EL (cell line): ENCODE results near the gene ACSF2.

Experiments used
- DNase-seq: peaks from one replicate; pipeline ENCODE4 v3.0.0-alpha.2; 2016

The ACSF2 gene

GRCh38 chr17:50440838-50441829 is 15.1 kb downstream of the ACSF2 start:
- no peak for DNase-seq

DNA sequence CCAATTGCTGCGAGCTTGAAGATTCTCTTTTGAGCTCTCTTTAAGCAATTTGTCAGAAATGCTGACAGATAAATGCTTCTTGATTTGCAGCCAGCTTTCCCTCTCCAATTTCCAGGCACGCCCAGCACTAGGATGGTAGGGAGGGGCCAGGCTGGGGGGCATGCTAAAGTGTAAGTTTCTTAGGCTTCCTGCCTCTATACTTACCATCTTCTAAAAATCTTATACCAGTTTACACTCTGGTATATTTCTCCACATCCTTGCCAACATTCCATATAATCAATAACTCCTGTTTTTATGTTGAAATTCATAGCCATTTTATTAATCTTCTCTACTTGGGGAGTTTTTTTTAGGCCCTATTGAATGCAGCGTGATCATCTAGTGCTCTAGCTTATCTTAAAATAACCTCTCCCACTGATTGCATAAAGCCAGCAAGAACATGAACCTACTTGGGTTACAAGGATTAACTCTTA is 17.5 kb downstream of the ACSF2 start:
- no peak for DNase-seq

DNA sequence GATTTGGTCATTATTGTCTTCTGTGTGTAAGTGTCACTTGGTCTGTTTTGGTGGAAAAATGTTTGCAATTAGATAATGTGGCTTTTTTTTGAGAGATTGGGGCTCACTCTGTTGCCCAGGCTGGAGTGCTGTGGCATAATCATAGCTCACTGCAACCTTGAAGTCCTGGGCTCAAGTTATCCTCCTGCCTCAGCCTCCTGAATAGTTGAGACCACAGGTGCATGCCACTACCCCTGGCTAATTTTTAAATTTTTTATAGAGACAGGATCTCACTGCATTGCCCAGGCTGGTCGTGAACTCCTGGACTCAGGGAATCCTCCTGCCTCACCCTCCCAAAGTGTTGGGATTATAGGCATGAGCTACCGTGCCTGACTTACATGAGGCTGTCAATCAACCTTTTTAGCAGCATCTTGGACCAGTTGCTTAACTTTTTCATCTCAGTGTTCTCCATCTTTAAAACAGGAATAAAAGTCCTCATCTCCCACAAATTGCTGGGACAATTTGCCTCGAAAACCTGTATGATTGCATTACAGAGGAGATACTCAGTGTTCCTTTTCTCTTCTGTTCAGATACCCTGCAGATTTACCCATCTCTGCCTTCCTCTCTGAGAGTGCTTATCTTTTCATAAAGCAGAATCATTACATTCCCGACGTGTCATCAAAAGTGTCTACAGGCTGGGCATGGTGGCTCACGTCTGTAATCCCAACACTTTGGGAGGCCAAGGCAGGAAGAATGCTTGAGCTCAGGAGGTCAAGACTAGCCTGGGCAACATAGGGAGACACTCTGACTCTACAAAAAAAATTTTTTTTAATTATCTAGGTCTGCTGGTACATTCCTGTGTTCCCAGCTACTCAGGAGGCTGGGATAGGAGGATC is 19.1 kb downstream of the ACSF2 start:
- no peak for DNase-seq

DNA sequence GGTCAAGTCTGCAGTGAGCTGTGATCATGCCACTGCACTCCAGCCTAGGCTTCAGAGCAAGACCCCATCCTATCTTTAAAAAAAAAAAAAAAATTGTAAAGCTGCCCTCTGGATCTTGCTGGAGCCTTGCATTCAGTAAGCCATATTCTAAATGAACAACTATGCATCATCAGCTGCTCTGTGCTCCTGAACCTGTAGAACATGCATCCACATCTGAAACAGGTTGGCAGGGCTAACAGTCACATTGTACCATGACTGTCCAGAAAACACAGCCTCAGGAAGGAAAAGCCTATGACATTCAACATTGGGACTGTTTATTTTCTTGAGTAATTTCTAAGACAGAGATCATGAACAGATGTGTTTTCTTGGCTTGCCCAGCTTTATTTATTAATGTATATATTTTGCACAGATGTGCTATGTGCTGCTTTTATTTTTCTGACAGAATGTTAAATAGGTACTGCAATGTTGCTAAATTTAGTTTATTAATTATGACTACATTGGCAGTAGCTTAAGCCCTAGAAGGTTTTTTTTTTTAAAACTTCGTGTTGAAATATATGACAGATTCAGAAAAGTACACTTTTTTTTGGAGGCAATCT is 19.8 kb downstream of the ACSF2 start:
- DNase-seq = no peak

GRCh38 chr17:50447870-50448595 is 22.0 kb downstream of the ACSF2 start:
- DNase-seq = no peak

GRCh38 chr17:50448643-50449042 is 22.6 kb downstream of the ACSF2 start:
- DNase-seq = no peak

GRCh38 chr17:50451943-50452629 is 26.1 kb downstream of the ACSF2 start:
- no peak for DNase-seq

DNA sequence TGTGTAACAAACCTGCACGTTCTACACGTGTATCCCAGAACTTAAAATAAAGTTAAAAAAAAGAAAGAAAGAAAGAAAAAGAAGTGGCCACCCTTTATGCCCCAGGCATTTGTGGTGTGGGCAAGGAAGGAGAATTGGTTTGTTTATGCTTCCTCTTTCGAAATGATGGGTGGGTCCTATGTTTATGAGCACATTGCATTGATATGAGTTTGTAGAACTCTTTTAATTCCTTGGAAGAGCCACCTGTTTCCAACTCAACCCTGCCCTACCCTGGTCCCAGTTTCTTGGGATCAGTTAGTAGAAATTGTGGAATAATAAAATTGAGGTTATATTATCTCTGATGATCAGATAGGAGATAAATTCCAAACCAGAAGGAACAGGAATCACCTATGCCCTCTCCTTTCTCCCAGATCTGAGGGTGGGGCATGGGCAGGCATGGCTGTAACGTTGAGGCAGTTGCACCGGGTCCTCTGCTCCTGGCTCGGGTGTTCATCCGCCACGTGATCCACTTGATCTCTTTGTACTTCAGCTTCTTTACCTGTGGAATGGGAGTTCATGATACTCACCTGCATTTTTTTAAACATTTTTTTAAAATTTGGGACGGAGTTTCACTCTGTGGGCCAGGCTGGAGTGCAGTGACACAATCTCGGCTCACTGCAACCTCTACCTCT is 26.7 kb downstream of the ACSF2 start:
- DNase-seq = peak; percentile 49

DNA sequence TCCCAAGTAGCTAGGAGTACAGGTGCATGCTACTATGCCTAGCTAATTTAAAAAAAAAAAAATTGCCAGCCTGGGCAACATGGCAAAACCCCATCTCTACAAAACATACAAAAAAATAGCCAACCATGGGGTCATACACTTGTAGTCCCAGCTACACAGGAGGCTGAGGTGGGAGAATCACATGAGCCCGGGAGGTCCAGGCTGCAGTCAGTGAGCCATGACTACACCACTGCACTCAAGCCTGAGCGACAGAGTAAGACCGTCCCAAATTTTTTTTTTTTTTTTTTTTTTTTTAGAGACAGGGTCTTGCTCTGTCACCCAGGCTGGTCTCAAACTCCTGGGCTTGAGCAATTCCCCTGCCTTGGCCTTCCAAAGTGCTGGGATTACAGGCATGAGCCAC is 27.9 kb downstream of the ACSF2 start:
- DNase-seq = no peak

DNA sequence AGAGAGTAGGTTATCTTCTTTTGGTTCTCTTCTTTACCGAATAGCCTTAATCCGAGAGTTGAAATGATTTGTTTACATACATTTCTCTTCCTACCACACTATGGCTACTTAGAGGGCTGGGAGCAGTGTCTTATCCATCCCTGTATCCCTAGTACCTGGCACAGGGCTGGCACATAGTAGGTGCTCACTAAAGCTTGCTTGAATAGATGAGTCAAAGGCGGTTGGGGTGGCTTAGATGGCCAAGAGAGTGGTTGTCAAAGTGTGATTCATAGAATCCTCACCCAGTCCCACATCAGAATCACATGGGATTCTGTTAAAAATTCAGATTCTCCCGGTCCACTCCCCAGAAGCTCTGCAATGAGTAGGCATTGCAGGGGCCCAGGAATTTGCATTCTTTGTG is 31.6 kb downstream of the ACSF2 start:
- no peak for DNase-seq

DNA sequence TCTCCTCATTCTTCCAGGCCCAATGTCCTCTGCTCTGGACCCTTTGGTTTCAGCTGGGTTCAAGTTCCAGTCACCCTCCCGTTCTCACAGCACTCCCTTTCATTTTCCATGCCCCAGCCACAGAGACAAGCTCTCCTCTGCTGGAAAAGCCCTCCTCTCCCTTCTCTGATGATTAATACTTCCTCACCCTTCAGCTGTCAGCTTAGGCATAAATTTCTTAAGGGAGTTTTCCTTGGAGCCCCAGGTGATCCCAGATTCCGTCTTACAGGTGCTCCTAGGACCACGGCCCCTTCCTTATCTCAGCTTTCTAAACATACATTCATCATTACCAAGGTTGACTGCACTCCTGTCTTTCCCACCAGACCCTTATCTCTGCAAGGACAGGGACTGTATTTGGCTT is 32.3 kb downstream of the ACSF2 start:
- DNase-seq = no peak

DNA sequence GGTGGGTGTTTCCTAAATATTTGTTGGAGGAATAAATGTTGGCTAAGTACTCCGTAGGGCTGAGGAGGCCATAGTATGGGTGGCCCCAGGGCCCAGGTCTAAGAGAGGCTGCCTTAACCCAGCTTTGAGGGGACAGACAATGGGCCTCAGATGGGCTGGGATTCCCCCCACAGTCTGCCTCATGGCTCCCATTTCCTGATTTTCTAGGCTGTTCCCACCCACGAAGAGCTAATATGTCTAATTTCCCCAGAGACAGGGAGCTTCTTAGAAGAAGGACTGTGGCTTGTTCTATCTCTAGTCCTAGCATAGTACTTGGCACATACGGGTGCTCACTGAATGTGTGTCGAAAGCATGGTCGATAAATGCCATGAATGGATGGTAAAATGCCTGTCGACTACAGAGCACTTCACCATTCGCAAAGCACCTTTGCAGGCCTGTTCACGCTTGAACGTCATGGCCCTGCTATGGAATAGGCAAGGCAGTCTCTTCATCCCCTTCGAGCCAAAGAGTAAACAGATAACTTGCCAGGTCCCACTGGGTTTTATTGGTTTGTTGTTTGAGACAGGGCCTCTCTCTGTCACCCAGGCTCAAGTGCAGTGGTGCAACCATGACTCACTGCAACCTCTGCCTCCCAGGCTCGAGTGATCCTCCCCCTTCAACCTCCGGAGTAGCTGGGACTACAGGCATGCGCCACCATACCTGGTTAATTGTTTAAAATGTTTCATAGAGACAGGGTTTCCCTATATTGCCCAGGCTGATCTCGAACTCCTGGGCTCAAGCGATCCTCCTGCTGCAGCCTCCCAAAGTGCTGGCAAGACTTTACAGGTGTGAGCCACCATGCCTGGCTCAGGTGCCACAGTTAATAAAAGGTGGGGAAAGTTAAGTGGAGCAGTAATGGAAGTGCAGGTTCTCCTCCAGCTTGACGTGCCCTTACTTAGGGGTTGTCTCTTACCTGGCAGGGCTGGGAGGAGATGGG is 33.0 kb downstream of the ACSF2 start:
- peak; percentile 55 for DNase-seq

- no peak for DNase-seq
Observed at GRCh38 chr17:50459756-50460155, 33.7 kb downstream of the ACSF2 start.

DNA sequence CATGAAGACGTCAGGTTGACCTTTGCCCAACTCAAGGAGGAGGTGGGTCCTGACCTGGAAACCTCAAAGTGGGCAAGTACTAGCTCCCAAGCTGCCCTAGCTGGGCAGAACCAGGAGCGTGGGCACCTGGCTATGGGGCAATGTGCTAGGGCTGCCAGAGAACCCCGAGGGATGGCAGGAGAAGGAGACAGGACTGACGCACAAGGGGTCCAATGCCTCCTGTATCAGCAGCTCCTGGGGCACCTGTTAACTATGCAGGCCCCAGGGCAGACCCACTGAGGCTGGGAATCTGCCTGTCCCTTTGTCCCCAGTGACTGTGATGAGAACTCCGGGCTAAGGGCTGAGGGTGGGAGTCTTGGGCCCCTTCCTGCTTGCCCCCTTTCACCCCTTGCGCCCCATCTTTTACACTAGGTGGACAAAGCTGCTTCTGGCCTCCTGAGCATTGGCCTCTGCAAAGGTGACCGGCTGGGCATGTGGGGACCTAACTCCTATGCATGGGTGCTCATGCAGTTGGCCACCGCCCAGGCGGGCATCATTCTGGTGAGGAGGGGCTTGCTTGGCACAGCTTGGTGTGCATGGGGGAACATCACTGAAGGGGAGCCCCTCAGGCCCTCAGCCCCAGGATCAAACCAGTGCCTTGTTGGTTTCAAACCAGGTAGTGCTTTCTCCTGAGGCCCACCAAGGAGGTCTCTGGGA is 35.0 kb downstream of the ACSF2 start:
- DNase-seq = no peak

GRCh38 chr17:50461550-50462132 is 35.6 kb downstream of the ACSF2 start:
- DNase-seq = no peak

DNA sequence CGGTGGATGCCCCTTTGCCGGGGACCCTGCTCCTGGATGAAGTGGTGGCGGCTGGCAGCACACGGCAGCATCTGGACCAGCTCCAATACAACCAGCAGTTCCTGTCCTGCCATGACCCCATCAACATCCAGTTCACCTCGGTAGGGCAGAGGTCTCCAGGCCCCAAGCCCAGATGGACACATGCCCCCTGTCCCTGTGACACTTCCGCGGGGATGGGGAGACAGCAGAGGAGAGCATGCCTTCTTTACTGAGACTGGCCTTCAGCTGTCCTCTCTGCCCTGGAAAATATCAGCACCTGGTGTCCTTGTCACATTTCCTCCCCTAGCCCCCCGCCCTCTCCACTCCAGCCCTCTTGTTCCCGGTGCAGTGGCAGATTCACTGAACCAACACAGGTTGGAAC is 36.4 kb downstream of the ACSF2 start:
- no peak for DNase-seq

- DNase-seq = no peak
Observed at GRCh38 chr17:50464121-50464520, 38.1 kb downstream of the ACSF2 start.

DNA sequence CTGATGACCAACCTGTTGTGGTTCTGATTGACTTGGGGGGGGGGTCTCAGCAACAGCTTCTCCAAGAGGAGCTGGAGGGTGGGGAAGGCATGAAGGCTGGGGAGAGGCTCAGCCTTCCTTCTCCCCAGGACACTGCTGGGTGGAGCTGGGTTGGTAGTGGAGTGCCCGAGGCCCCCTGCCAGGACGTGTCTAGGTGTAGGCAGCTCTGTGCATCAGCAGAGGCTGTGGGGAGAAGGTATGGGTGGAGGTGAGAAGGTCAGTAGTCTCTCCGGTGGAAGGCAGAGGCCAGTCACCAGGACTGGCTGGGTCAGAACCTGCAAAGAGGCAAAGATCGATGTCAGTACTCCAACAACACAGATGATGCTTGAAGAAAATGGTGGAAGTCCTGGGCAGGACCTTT is 38.7 kb downstream of the ACSF2 start:
- no peak for DNase-seq

- no peak for DNase-seq
Observed at GRCh38 chr17:50465171-50465570, 39.2 kb downstream of the ACSF2 start.
